ENCODE data around the gene CEL.

Gene CEL

GRCh38 chr9:133046900-133047295, 14.9 kb upstream of the CEL start:
- no peak for TF ChIP-seq CTCF (IDR thresholded peaks at IDR 0.05; ENCODE audit: insufficient read depth, low read length, poor library complexity, severe bottlenecking)
- no peak overlapping the region for H3K4me3 ChIP-seq (replicated peaks; ENCODE audit: low read depth, low read length)
- H3K36me3 ChIP-seq (ENCODE audit: control insufficient read depth, insufficient read depth, low read length): peaks cover 40% of the 10 kb centered on the region

GRCh38 chr9:133048595-133048994, 13.2 kb upstream of the CEL start:
- H3K4me3 ChIP-seq (replicated peaks; ENCODE audit: low read depth, low read length): no peak overlapping the region
- no peaks in the 10 kb centered on the region for H3K27me3 ChIP-seq (replicated peaks; ENCODE audit: control insufficient read depth, insufficient read depth, low read length)
- TF ChIP-seq CTCF (IDR thresholded peaks at IDR 0.05; ENCODE audit: insufficient read depth, low read length, poor library complexity, severe bottlenecking): peak; percentile 52
- no peak for DNase-seq (ENCODE audit: extremely low read depth, insufficient read length)
- peaks cover 41% of the 10 kb centered on the region for H3K36me3 ChIP-seq (ENCODE audit: control insufficient read depth, insufficient read depth, low read length)

More at GRCh38 chr9:133046900-133047295, 14.9 kb upstream of the CEL start:
- DNase-seq (ENCODE audit: extremely low read depth, insufficient read length): no peak
- H3K27me3 ChIP-seq (replicated peaks; ENCODE audit: control insufficient read depth, insufficient read depth, low read length): no peaks in the 10 kb centered on the region

GRCh38 chr9:133049043-133049442, 12.7 kb upstream of the CEL start:
- Histone ChIP-seq H3K36me3 (ENCODE audit: control insufficient read depth, insufficient read depth, low read length) (peaks cover 38% of the 10 kb centered on the region), H3K4me3 (replicated peaks; ENCODE audit: low read depth, low read length) (no peak overlapping the region), H3K27me3 (replicated peaks; ENCODE audit: control insufficient read depth, insufficient read depth, low read length) (no peaks in the 10 kb centered on the region)
- no peak for TF ChIP-seq CTCF (IDR thresholded peaks at IDR 0.05; ENCODE audit: insufficient read depth, low read length, poor library complexity, severe bottlenecking)
- no peak for DNase-seq (ENCODE audit: extremely low read depth, insufficient read length)

- TF ChIP-seq CTCF (IDR thresholded peaks at IDR 0.05; ENCODE audit: insufficient read depth, low read length, poor library complexity, severe bottlenecking): no peak
- peaks cover 38% of the 10 kb centered on the region for H3K36me3 ChIP-seq (ENCODE audit: control insufficient read depth, insufficient read depth, low read length)
- no peak for DNase-seq (ENCODE audit: extremely low read depth, insufficient read length)
Observed at GRCh38 chr9:133050142-133050541, 11.6 kb upstream of the CEL start.

GRCh38 chr9:133050781-133051180, 11.0 kb upstream of the CEL start:
- Histone ChIP-seq H3K27me3 (replicated peaks; ENCODE audit: control insufficient read depth, insufficient read depth, low read length) (no peaks in the 10 kb centered on the region), H3K4me3 (replicated peaks; ENCODE audit: low read depth, low read length) (no peak overlapping the region), H3K36me3 (ENCODE audit: control insufficient read depth, insufficient read depth, low read length) (peaks cover 40% of the 10 kb centered on the region)
- TF ChIP-seq CTCF (IDR thresholded peaks at IDR 0.05; ENCODE audit: insufficient read depth, low read length, poor library complexity, severe bottlenecking): no peak
- no peak for DNase-seq (ENCODE audit: extremely low read depth, insufficient read length)

More at GRCh38 chr9:133050142-133050541, 11.6 kb upstream of the CEL start:
- Histone ChIP-seq H3K4me3 (replicated peaks; ENCODE audit: low read depth, low read length) (no peak overlapping the region), H3K27me3 (replicated peaks; ENCODE audit: control insufficient read depth, insufficient read depth, low read length) (no peaks in the 10 kb centered on the region)

GRCh38 chr9:133051281-133051900, 10.4 kb upstream of the CEL start:
- Histone ChIP-seq H3K36me3 (ENCODE audit: control insufficient read depth, insufficient read depth, low read length) (peaks cover 44% of the 10 kb centered on the region), H3K4me3 (replicated peaks; ENCODE audit: low read depth, low read length) (no peak overlapping the region), H3K27me3 (replicated peaks; ENCODE audit: control insufficient read depth, insufficient read depth, low read length) (no peaks in the 10 kb centered on the region)
- no peak for DNase-seq (ENCODE audit: extremely low read depth, insufficient read length)
- no peak for TF ChIP-seq CTCF (IDR thresholded peaks at IDR 0.05; ENCODE audit: insufficient read depth, low read length, poor library complexity, severe bottlenecking)

Measured in GM06990 (cell line).